ENCODE results near the gene RSU1. TPM values are rescaled to one million over a fixed set of nuclear protein-coding genes. Genes with fewer than 3 reads are reported as not detected.

The RSU1 gene
- total RNA-seq, 1 donor = 94.1 TPM

GRCh38 chr10:16822726-16823360, 5.6 kb upstream of the RSU1 start:
- Histone ChIP-seq H3K4me3 (ENCODE audit: insufficient read depth, low read length) (no peak overlapping the region), H3K27me3 (ENCODE audit: insufficient read depth, low read length) (no peaks in the 10 kb centered on the region), H2AFZ (ENCODE audit: low read length) (no peak overlapping the region), H3K4me1 (ENCODE audit: insufficient read depth, low read length) (peaks cover 7% of the 10 kb centered on the region), H4K20me1 (ENCODE audit: insufficient read depth, low read length) (no peaks in the 10 kb centered on the region), H3K4me2 (ENCODE audit: insufficient read depth, low read length) (no peak overlapping the region), H3K36me3 (ENCODE audit: insufficient read depth, low read length) (no peaks in the 10 kb centered on the region), H3K27ac (ENCODE audit: low read depth, low read length) (no peak overlapping the region), H3K9me3 (ENCODE audit: low read depth, low read length) (peaks cover 7% of the 10 kb centered on the region), H3K79me2 (ENCODE audit: insufficient read depth, low read length) (no peaks in the 10 kb centered on the region)
- DNase-seq (ENCODE audit: insufficient read length, low spot score, missing footprints) = no peak
- no peak for TF ChIP-seq CTCF (IDR thresholded peaks at IDR 0.05; ENCODE audit: extremely low read depth, low read depth, low read length)

GRCh38 chr10:16822027-16822426, 4.8 kb upstream of the RSU1 start:
- no peak overlapping the region for H3K4me2 ChIP-seq (ENCODE audit: insufficient read depth, low read length)
- H3K36me3 ChIP-seq (ENCODE audit: insufficient read depth, low read length) = no peaks in the 10 kb centered on the region
- no peak overlapping the region for H3K4me3 ChIP-seq (ENCODE audit: insufficient read depth, low read length)
- H3K27me3 ChIP-seq (ENCODE audit: insufficient read depth, low read length) = no peaks in the 10 kb centered on the region
- H3K79me2 ChIP-seq (ENCODE audit: insufficient read depth, low read length) = peaks cover 2% of the 10 kb centered on the region
- no peak overlapping the region for H3K27ac ChIP-seq (ENCODE audit: low read depth, low read length)
- H2AFZ ChIP-seq (ENCODE audit: low read length) = no peak overlapping the region
- H3K9me3 ChIP-seq (ENCODE audit: low read depth, low read length) = peaks cover 7% of the 10 kb centered on the region
- H4K20me1 ChIP-seq (ENCODE audit: insufficient read depth, low read length) = no peaks in the 10 kb centered on the region
- TF ChIP-seq CTCF (IDR thresholded peaks at IDR 0.05; ENCODE audit: extremely low read depth, low read depth, low read length) = no peak
- H3K4me1 ChIP-seq (ENCODE audit: insufficient read depth, low read length) = peaks cover 7% of the 10 kb centered on the region
- no peak for DNase-seq (ENCODE audit: insufficient read length, low spot score, missing footprints)

GRCh38 chr10:16820421-16820820, 3.2 kb upstream of the RSU1 start:
- peaks cover 16% of the 10 kb centered on the region for H3K4me1 ChIP-seq (ENCODE audit: insufficient read depth, low read length)
- H3K4me3 ChIP-seq (ENCODE audit: insufficient read depth, low read length) = no peak overlapping the region
- no peak overlapping the region for H3K27ac ChIP-seq (ENCODE audit: low read depth, low read length)
- no peak for DNase-seq (ENCODE audit: insufficient read length, low spot score, missing footprints)
- H3K27me3 ChIP-seq (ENCODE audit: insufficient read depth, low read length) = no peaks in the 10 kb centered on the region
- H2AFZ ChIP-seq (ENCODE audit: low read length) = no peak overlapping the region
- H3K79me2 ChIP-seq (ENCODE audit: insufficient read depth, low read length) = peaks cover 18% of the 10 kb centered on the region
- H3K4me2 ChIP-seq (ENCODE audit: insufficient read depth, low read length) = no peak overlapping the region
- TF ChIP-seq CTCF (IDR thresholded peaks at IDR 0.05; ENCODE audit: extremely low read depth, low read depth, low read length) = no peak
- H3K9me3 ChIP-seq (ENCODE audit: low read depth, low read length) = peaks cover 7% of the 10 kb centered on the region
- H4K20me1 ChIP-seq (ENCODE audit: insufficient read depth, low read length) = peaks cover 6% of the 10 kb centered on the region
- H3K36me3 ChIP-seq (ENCODE audit: insufficient read depth, low read length) = no peaks in the 10 kb centered on the region

- TF ChIP-seq CTCF (IDR thresholded peaks at IDR 0.05; ENCODE audit: extremely low read depth, low read depth, low read length) = no peak
- Histone ChIP-seq H3K4me1 (ENCODE audit: insufficient read depth, low read length) (peaks cover 16% of the 10 kb centered on the region), H3K4me3 (ENCODE audit: insufficient read depth, low read length) (no peak overlapping the region), H3K9me3 (ENCODE audit: low read depth, low read length) (peaks cover 7% of the 10 kb centered on the region), H3K79me2 (ENCODE audit: insufficient read depth, low read length) (peaks cover 22% of the 10 kb centered on the region), H4K20me1 (ENCODE audit: insufficient read depth, low read length) (peaks cover 6% of the 10 kb centered on the region), H3K36me3 (ENCODE audit: insufficient read depth, low read length) (no peaks in the 10 kb centered on the region), H3K27me3 (ENCODE audit: insufficient read depth, low read length) (no peaks in the 10 kb centered on the region), H3K4me2 (ENCODE audit: insufficient read depth, low read length) (no peak overlapping the region), H2AFZ (ENCODE audit: low read length) (no peak overlapping the region), H3K27ac (ENCODE audit: low read depth, low read length) (no peak overlapping the region)
- no peak for DNase-seq (ENCODE audit: insufficient read length, low spot score, missing footprints)
These were observed 2.8 kb upstream of the RSU1 start for GRCh38 chr10:16820018-16820417.
